ENCODE data around the gene TRAF3.
A peak's percentile ranks its signal among the peaks of the same experiment; 100 is the strongest.

The TRAF3 gene

DNA sequence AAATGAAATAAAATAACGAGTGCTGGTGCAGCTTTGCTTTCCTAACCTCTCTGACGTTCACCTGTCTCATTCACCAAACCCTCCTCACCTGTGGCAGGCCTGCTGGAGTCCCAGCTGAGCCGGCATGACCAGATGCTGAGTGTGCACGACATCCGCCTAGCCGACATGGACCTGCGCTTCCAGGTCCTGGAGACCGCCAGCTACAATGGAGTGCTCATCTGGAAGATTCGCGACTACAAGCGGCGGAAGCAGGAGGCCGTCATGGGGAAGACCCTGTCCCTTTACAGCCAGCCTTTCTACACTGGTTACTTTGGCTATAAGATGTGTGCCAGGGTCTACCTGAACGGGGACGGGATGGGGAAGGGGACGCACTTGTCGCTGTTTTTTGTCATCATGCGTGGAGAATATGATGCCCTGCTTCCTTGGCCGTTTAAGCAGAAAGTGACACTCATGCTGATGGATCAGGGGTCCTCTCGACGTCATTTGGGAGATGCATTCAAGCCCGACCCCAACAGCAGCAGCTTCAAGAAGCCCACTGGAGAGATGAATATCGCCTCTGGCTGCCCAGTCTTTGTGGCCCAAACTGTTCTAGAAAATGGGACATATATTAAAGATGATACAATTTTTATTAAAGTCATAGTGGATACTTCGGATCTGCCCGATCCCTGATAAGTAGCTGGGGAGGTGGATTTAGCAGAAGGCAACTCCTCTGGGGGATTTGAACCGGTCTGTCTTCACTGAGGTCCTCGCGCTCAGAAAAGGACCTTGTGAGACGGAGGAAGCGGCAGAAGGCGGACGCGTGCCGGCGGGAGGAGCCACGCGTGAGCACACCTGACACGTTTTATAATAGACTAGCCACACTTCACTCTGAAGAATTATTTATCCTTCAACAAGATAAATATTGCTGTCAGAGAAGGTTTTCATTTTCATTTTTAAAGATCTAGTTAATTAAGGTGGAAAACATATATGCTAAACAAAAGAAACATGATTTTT, 128.2 kb downstream of the TRAF3 start:
- DNase-seq (ENCODE audit: low read depth in 2 of 3, low spot score in 2 of 3): no peak

DNA sequence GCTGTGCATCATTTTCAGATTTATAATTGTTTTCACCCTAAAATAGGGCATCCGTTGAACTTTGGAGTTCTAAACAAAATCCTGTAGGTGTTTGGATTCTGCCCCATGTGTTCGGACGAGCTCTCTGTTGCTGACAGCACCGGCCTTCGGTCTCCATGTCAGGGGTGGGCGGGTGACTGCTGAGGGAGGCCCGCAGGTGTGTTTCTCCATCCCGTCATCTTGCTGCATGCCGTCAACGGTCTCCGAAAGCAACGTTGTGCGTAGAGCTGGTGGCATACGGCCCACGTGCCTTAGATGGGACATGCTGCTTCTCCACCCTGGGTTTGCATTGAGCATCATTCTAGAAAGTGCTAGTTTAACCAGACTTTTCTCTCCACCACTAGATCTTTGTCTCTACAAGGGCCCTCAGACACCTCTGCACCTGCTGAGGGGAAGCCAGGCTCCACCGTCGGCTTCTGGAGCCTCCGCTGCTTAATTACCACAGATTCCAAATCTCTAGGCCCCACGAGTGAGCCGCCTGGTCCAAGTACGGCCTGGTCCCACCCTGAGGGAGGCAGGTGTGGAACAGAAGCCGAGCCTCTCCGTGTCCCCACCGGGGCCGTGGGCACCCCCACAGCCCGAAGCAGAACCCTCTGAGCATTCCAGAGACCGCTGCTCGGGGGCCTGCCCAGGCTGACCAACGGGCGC, 129.5 kb downstream of the TRAF3 start:
- DNase-seq (ENCODE audit: low read depth in 2 of 3, low spot score in 2 of 3): no peak

DNA sequence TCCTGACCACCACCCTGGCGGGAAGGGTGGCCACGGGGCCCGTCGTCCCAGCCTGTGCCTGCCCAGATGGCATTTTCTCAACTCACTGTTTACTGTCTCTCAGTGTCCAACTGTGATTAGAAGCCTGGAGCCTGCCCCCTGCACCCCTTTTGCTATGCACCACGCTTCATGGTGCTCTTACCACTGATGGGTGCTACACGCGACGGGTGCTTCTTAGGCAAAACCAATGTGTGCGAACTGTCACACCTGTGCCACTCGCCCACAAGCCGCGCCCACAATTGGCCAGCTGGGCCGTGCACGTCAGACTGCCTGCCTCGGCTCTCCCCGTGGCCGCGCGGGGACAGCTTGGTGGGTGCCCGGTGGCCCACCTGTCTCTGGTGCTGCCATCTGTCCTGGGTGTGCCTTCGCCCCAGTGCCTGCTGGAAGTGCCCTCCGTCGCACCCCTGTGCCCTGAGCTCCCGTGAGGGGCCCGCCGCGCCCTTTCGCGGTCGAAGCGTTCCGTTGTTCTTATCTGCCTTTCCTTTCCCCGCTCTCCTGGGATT, 130.1 kb downstream of the TRAF3 start:
- DNase-seq (ENCODE audit: low read depth in 2 of 3, low spot score in 2 of 3): no peak

DNA sequence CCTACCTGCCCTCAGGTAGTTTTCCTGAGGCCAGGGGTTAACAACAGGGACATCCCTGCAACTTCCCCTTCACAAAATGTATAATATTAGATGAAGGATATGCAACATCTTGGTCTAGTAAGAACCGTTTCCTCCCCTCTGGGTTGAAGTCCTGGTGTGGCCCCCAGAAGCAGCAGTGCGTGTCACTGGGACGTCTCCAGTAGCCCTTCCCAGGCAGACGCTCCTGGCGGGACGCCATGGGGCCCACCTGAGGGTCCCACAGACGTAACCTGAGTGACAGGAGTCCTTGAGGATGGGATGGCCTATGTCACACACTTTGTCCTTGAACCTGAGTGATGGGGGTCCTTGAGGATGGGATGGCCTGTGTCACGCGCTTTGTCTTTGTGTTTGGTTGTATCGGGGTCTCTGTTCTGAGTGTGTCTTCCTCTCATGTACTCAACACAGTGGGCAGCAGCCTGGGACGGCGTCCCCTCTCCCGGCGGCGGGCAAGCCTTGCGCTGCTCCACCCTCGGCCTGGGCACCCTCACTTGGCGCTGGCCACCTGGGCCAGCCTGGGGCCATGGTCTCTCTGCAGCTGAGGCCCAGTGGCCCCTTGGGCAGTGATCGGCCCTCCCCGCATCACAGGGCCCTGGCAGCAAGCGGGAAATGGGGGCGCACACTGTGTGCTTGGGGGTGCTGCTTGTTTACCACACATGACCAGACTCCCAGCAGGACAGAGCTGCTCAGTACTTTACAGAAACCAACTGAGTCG, 130.9 kb downstream of the TRAF3 start:
- no peak for DNase-seq (ENCODE audit: low read depth in 2 of 3, low spot score in 2 of 3)

DNA sequence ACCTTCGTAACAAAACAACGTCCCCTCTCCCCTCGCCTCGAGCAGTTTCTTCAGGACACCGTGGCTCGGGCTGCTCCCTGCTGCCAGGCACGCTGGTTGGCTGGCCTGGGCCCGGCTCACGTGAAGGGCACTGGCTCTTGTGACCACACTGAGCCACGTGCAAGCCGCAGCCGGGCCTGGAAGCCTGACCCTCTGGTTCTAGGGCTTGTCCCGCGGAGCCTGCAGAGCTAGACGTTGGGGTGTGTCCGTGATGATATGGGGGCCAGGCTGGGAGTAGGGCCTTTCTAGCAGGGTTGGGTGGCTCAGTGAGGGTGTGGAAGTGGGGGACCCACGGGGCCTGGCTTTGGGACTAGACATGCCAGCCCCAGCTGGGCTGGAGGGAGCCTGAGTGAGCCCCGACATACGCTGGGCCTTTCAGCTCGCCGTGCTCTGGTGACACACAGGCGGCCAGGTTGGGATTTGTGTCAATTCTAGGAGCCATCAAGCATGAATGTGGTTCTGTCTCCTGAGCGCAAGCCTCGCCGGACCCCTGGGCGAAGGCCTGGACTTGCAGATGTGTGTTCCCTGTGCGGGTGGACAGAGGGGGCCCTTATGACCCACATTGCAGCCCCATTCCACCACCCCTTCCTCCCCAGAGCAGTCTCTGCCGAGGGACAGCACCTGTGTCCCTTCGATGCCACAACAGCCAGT, 131.7 kb downstream of the TRAF3 start:
- DNase-seq (ENCODE audit: low read depth in 2 of 3, low spot score in 2 of 3): no peak

DNA sequence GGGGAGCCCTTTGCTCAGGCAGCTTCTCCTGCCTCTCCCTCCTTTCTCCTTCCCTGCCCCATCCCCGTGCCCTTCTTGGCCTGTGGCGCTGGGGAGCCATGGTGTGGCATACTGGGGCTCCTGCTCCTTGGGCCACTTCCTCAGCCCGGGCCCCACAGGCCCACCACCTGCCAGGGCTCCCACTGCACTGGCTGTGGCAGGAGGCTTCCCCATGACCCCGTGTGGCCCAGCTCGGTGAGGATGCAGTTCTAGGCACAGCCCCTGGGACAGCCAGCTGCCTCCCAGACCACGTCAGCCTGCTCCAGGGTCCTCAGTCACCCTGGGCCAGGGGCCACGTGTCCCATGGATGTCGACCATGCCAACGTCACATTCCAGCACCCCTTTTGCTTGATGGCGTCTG, 132.2 kb downstream of the TRAF3 start:
- no peak for DNase-seq (ENCODE audit: low read depth in 2 of 3, low spot score in 2 of 3)

DNA sequence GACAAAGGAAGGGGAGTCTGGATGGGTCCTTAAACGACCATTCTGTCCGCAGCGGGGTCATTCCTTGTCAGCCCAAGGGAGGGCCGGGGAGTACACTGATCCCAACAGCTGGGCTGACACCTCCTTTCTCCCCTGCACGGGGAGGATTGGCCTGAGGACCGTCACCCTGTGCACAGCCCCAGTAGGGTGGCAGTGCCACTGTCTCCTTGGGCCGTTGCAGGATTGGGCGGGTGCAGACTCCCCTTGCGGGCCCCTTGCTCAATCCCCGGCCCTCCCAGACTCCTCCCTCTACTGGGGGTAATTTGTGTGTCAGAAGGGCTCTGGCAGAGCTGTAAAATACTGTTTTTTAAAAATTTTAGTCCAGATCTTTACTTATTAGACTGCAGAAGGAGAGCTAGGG, 132.7 kb downstream of the TRAF3 start:
- no peak for DNase-seq (ENCODE audit: low read depth in 2 of 3, low spot score in 2 of 3)

DNA sequence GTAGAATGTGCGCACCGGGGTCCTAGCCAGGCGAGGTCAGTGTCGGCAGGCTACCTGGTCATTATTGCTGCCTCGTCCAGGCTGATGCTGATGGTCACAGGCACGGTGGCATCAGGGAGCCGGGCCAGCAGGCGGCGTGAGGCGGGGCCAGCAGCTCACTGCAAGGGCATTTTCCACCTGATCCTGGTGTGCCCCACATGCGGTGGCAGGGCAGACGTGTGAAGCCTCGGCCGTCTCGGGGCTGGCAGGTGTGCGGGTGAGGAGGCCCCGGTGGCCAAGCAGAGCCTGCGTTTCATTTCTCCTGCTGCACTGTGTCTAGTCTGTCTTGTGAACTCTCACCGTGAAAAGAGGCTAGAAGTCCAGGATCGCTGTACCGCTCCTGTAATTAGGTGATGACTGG, 133.2 kb downstream of the TRAF3 start:
- no peak for DNase-seq (ENCODE audit: low read depth in 2 of 3, low spot score in 2 of 3)

DNA sequence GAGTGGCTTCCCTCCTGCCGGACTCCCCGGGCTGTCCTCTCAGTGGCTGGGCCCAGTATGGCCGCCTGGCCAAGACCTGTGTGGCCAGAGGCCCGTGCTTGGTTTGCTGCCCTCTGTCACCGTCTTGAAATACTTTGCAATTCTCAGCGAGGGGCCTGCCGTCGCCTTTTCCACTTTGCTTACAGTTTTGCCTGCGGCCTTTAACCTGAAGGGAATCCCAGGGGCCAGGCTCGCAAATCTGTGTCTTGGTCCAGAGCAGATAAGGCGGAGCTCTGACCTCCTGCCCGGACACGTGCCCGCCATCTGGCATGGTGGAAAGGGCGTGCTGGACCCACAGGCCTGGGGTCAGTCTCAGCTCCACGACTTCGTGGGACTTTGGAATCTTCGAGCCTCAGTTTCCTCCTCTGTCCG, 134.3 kb downstream of the TRAF3 start:
- no peak for DNase-seq (ENCODE audit: low read depth in 2 of 3, low spot score in 2 of 3)

DNA sequence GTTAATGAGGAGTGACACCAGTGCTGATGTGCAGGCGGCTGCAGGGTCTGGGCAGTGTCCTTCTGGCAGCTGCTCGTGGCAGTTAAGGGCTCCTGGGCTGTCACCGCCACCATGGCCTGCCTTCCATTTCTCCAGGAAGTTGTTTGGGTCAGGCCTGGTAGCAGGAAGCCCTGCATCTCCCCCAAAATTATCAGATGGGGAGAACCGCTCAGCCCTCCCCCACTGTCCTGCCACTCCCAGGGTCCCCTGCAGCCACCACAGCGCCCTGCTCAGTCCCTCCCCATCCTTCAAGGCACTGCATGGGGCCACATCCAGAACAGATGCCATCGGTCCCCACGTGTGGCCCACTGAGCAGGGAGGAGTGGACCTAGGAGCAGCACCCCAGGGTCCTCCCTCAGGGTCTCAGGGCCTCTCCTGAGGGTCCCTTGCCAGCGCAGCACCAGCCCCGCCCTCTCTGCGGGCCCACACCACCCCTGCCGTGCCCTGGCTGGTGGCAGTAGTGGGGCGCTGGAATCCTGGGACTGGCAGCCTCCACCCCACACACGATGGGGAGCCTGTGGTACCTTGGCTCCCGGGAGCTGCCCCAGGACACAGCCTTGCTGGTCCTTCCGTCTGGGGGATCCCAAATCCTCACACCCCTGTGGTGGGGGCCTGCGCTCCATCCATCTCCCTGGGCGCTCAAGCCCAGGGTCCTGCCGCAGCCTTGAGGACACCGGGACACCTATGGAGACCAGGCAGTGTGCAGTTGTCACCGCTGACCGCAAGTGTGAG, 134.9 kb downstream of the TRAF3 start:
- no peak for DNase-seq (ENCODE audit: low read depth in 2 of 3, low spot score in 2 of 3)

DNA sequence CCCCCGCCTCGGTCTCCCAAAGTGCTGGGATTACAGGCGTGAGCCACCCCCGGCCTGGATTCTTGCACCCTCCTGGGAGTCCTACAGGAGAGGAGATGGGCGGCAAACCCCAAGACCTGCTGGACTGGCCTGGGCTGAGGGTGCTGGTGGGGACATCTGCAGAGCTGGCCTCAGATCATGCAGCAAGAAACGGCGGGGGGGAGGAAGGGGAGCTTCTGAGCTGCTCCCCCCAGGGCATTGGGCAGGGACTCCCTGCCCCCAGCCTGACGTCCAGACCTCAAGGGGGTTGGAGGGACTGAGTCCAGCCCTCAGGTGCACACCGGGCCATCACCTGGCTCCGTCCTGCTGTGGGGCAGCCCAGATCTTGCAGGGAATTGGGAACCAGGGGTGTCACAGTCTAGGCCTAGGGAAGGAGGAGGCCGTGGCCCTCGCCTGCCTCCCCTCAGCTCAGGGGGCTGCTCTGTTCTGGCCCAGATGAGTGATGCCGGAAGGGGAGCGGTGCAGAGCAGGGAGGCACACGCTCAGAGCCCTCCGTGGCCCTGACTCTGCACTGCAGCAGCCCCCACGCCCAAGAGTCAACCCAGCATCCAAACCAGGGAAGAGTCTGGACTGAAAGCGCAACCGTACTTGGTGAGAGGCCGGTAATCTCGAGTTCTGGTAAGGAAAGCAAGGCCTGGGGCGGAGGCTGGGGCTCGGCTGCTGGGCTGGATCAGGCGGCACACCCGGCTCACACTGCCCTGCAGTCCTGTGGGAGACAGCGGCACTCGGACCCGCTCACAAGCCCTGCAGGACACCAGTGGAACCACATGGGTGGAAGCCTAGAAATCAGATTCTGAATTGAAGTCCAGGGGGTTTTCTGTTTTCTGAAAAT, 136.3 kb downstream of the TRAF3 start:
- no peak for DNase-seq (ENCODE audit: low read depth in 2 of 3, low spot score in 2 of 3)

DNA sequence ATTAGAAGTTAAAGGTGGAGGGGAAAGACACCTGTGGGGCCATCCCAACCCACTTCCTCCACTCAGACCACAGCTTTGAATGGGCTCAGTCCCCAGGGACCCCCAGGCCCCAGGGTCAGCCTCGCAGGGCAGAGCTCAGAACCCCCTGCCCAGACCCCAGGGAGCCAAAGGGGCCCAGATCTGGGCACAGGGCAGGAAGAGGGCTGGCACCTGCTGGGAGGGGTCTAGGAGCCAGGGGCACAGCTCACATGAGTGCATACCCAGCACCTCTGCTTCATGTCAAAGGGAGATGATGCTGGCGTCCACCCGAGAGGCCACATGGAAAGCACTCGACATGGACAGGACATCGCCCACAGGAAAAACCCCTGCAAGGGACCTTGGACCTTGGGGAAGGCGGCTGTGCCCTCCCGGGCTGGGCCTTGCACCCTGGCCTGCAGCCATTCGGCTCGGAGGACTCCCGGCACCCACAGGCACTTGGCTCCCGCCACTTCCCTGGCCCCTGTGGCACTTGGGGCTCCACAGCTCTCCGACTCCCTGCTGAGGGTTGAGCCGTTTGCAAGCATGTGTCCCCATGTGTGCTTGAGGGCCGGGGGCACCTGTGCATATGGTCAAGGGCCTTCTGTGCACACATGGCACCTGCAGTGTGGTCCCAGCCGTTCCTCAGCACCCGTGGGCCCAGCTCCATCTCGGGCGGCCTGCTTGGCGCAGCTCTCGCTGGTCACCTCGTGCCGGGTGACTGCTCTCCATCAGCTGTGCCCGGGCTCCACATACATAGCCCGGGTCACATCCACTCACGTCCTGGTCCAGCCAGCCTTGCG, 137.4 kb downstream of the TRAF3 start:
- no peak for DNase-seq (ENCODE audit: low read depth in 2 of 3, low spot score in 2 of 3)

DNA sequence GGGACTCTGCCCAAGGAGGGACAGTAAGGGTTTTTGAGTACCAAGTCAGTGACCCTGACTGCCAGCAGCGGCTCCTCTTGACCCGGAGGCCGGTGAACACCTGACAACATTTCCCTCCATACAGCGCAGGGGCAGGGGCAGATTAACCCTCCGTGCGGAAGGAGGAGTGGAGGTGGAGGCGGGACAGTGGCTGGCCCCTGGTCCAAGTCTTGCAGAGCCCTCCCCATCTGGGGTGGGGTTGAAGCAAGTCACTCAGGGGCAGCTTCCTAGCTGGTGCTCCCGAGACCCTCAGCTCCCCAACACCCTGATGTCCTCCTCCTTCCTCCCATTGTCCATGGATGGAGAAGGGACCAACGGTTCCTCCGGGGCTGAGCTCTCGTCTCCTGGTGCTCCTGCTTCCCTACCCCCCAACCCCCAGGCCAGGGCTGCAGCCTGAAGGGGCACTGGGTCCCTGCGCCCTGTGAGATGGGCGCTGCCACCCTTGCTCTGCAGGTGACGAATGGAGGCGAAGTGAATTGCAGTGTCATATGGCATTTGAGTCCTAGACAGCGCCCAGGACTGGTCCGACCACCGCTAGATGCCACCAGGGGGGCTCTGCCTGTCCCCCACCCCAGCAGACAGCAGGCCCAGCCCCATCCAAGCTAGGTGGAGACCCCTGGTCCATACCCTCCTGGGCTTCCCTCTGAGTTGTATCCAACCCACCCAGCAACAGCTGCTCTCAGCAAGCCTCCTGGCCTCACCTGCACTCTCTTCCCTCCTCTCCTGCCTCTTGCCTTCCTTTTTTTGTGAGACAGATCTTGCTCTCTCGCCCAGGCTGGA, 138.3 kb downstream of the TRAF3 start:
- no peak for DNase-seq (ENCODE audit: low read depth in 2 of 3, low spot score in 2 of 3)

DNA sequence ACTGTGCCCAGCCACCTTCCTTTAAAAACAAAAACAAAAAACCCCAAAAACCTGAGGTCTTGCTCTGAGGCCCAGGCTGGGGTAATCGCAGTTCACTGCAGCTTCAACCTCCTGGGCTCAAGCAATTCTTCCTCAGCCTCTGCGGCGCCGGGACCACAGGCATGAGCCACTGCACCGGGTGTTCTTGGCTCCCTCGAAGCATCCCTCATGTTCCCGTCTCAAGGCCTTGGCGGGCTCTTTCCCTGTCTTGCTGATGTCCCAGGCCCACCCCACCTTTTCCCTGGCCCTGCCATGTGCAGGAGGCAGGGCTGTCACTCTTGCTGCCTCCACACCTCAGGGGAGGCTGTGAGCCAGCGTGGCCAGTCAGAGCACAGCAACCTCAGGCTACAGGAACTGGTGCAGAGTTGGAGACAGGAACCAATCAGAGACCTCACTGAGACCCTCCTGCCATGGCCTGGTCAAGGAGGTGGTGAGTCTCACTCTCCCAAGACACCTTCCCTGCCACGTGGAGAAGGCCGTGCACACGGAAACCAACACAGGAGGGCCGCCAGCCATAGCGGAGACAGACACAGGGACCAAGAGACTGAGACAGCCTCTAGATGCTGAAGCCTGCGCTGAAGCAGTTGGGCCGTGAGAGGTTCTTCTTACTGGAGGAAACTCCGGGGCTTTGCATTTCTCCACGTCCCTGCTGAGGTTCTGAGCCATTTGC, 139.3 kb downstream of the TRAF3 start:
- no peak for DNase-seq (ENCODE audit: low read depth in 2 of 3, low spot score in 2 of 3)

DNA sequence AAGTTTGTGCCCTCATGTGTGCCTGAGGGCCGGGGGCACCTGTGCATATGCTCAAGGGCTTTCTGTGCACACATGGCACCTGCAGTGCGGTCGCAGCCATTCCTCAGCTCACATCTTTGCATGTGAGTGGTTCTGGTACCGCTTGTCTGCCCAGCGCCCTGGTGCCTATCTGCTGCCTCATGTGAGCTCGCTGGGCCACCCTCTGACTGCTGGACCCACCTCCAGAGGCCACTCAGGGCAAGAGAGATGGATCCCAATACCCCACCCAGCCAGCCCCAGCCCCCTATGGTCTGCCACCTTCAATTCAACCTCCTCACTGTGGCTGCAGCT, 139.8 kb downstream of the TRAF3 start:
- DNase-seq (ENCODE audit: low read depth in 2 of 3, low spot score in 2 of 3): no peak

DNA sequence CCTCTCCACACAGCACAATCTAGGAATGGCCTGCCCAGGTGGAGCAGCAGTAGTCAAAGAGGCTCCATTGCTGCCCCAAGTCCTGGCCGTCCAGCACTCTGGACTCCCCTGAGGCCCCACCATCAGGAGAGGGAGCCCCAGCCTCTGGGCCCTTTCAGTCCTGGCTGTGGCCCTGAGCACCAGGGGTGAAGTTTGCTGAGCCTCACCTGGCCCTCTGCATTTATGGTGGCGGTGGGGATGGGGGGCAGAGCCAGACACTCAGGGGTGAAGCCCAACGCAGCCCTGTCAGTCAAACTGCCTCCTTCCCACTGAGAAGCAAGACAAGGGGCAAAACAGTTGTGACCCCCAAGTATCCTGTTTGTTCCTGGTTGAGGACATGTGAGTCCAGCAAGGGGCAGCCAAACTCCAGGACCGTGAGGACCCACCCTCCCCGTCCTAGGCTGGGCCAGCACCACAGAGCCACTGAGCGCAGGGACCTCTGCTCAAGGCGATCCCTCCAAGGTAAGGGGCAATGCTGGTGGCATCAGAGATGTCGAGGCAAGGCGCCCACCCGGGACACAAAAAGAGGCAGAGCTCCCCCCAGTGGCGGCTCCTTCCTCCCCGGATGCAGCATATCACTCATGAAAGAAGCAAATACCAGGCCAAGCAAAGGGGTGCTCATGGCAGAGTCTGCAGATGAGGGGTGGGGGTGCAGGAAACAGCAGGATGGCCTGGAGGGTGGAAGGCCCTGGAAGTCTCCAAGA, 140.4 kb downstream of the TRAF3 start:
- peak in 2 of 3 experiments; percentile 44 to 52 for DNase-seq (ENCODE audit: low read depth in 2 of 3, low spot score in 2 of 3)
